ENCODE results near the gene OR2A2.

Gene OR2A2

DNA sequence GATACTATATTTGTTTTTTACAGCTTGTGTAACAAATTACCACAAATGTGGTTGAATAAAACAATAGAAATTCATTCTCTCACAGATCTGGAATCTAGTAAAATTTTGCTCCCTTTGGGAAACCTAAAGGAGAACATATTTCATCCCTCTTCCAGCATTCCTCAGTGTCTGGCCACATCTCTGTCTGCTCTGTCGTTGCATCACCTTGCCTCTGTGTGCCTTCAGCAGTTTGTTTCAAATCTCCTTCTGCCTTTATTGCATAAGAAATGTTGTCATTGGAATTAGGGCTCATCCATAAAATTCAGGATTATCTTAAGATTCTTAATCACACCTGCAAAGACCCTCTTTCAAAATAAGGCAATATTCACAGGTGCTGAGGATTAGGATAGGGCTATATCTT, 28.1 kb downstream of the OR2A2 start:
- no peak for DNase-seq (ENCODE audit: low read depth in 2 of 2)

DNA sequence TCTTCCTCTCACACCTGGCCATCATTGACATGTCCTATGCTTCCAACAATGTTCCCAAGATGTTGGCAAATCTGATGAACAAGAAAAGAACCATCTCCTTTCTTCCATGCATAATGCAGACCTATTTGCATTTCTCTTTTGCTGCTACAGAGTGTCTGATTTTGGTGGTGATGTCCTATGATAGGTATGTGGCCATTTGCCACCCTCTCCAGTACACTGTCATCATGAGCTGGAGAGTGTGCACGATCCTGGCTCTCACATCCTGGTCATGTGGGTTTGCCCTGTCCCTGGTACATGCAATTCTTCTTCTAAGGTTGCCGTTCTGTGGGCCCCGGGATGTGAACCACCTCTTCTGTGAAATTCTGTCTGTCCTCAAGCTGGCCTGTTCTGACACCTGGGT, 32.8 kb downstream of the OR2A2 start:
- DNase-seq (ENCODE audit: low read depth in 2 of 2), result no peak

DNA sequence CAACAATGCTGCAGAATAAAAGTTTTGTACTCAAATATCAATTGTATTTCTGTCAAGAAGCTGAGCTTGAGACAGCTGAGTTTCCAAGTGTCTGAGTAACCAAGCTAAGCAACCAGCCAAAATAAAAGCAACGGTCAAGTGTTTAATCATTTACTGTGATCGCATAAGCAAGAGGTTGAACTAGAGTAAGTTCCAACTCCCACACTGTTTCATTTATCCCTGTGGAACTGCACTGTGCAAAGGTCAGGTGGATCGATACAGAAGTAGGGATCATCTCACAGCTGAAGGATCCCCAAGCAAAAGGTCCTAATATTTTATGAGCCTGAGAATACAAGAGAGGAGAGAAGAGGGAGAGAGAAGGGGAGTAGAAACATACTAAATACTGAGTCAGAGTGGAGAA, 35.0 kb downstream of the OR2A2 start:
- no peak for DNase-seq (ENCODE audit: low read depth in 2 of 2)

DNA sequence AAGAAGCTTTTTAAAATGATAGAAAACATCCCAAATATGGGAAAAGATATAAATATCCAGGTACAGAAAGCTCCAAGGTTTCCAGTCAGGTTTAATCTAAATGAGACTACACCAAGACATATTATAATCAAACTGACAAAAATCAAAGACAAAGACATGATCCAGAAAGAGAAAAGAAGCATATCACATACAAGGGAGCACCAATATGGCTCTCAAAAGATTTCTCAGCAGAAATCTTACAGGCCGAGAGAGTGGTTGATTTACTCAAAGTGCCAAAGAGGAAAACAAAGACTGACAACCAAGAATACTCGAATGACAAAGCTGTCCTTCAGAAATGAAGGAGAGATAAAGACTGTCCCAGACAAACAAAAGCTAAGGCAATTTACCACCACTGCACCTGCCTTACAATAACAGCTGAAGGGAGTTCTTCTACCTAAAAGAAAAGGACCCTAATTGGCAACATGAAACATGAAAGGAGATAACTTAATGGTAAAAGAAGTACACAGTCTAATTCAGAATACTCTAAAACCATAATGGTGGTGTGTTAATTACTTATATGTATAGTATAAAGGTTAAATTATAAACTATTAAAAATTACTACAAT, 38.9 kb downstream of the OR2A2 start:
- no peak for DNase-seq (ENCODE audit: low read depth in 2 of 2)

DNA sequence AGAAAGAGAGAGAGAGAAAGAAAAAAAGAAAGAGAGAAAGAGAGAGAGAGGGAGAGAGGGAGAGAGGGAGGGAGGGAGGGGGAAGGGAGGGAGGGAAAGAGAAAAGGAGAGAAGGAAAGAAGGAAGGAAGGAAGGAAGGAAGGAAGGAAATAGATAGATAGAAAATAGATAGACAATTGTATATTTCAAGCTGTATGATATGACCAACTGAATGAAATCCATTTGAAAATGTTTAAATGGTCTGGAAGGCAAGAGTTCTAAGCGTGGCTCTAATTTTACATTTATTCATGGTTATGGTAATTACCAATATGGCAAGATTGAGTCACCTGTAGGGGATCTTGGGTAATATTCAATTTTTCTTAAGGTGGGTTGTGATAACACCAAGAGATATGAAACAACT, 49.5 kb downstream of the OR2A2 start:
- DNase-seq (ENCODE audit: low read depth in 2 of 2), result no peak
